ENCODE data around the gene DICER1.

DICER1 gene

GRCh38 chr14:95075789-95076188 is 81.5 kb downstream of the DICER1 start:
- DNase-seq, result no peak

- DNase-seq, result no peak
Observed at GRCh38 chr14:95073947-95074346, 83.4 kb downstream of the DICER1 start.

GRCh38 chr14:95072310-95072905 is 84.9 kb downstream of the DICER1 start:
- no peak for DNase-seq

DNA sequence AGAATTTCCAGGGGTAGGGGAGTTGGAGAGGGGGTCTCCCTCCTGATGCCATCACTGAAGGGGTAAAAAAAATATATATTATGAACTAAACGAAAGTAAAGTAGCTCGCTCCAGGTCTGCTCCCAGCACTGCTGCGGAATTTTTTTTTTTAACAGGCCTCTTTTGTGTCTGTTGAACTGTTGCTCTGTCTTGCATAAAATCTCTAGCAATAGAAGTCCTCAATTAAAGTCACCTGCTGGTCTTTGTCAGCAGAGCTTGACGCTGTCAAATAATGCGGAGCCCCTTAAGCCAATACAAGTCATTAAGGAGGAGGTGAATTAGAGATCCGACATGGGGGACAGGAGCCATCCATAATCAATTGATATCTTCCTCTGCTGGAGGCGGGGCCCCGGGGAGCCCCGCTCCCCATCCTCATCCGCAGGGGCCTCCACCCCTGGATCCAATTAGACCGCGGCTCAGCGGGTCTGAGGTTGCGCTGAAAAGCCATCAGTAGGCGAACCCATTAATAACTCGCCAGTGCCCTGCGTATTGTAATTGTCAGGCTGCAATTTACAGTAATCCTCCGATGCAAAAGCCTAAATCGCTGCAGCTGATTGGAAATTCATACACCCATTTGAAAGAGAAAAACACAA is 85.6 kb downstream of the DICER1 start:
- no peak for DNase-seq

DNA sequence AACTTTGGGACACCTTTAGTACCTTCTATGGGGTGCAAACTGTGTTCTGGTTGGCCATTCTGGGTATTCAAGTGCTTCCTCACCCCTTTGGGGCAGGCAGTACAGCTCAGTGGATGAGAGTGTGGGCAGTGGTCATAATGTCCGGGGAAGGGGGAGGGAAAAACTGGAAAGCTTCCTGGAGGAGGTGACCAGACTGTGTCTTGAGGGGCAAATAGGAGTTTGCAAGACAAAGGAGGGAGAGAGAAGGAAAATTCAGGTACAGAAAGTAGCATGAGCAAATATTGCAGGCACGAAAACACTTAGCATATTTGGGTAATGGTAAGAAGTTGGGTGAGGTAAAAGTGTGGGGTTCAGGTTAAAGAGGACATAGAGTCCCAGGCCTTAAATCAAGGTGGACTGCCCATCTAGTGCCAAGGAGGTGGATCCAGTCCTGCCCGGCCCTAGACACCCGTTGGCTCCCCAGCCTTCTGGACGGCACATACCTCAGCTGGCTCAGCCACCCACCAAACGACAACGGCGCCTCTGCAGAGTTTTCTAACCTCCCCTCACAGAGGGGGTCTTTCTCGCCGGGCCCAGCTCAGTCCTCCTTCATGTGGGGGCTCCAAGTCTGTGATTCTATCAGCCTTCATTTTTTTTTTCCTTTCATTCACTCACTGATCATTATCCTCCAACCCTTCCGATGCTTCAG is 86.4 kb downstream of the DICER1 start:
- DNase-seq, result no peak

- no peak for DNase-seq
Observed at GRCh38 chr14:95069547-95069946, 87.8 kb downstream of the DICER1 start.

DNA sequence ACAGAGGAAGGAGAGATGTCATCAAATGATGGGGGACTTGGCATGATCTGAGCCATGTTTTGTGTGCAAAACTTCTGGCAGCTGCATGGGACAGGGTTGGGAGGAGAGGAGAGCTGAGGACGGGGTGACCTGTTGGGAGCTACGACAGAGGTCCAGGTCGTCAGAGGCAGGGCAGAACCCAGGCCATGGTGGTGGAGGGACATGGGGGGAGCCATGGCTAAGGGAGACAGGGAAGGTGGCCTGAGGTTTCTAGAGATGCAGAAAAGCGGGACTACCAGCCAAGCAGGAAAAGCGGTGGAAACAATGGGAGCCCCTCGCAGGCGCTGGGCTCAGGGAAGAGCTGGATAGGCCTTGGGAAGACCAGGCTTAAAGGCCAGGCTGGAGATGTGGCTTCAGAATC is 88.3 kb downstream of the DICER1 start:
- no peak for DNase-seq

GRCh38 chr14:95068521-95068920 is 88.8 kb downstream of the DICER1 start:
- DNase-seq, result no peak

GRCh38 chr14:95068080-95068479 is 89.2 kb downstream of the DICER1 start:
- no peak for DNase-seq

DNA sequence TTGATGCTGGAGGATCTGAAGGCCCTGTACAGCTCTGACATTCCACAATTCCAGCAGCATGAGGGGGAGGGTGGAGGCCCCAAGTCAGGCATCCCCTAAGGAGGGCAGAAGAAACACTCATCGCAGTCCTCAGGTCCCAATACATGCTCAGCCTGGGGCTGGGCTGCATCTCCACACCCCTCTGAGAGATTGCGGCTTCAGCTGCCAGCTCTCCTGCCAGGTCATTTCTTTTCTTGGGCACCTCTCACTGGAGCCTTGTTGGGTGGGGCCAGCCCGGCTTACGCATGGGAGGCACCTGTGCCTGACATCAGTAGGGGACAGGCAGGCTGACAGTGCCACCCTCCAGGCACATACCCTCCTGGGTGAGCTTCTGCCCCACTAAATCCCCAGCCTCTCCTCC is 89.8 kb downstream of the DICER1 start:
- no peak for DNase-seq

GRCh38 chr14:95066427-95066986 is 90.8 kb downstream of the DICER1 start:
- no peak for DNase-seq

DNA sequence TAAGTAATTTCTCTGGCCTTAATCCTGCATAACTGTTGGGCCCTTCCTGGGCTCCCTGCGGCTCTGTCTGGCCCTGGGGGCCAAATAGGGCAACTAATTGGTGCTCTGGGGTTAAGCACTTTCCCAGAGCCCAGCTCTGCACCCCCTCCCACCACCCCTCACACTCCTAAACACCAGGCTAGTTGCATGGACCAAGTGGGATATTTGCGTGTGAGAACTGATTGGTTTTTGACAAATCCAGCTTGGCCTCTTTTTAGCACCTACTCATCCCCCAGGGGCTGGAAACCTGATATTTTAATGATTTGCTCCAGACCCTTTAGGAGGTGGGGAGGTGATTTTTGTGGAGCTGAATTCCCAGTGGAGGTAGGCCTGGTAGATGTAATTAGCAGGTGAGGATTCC is 91.9 kb downstream of the DICER1 start:
- DNase-seq, result no peak

- DNase-seq, result no peak
Observed at GRCh38 chr14:95064734-95065133, 92.6 kb downstream of the DICER1 start.

GRCh38 chr14:95064256-95064655 is 93.1 kb downstream of the DICER1 start:
- DNase-seq, result no peak

GRCh38 chr14:95063391-95063790 is 93.9 kb downstream of the DICER1 start:
- DNase-seq, result no peak

GRCh38 chr14:95062946-95063345 is 94.4 kb downstream of the DICER1 start:
- no peak for DNase-seq

DNA sequence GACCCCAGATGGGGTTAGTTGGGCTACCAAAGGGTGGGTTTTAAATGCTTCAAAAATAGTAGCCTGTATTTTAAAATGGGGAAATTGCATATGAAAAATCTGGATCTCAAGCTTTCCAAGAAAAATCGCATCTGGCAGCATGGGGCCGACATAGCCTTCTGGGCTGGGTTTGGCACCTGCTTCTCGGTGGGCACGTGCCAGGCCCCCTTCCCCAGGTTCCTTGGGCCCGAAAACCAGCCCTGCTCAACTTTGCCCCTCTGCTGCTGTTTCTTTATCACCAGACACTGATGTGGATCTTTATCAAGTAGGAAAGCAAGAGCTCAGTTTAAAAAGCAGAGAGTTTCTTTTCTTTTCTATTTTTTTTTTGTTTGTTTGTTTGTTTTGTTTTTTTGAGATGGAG is 95.1 kb downstream of the DICER1 start:
- no peak for DNase-seq

GRCh38 chr14:95061317-95062093 is 95.8 kb downstream of the DICER1 start:
- no peak for DNase-seq

GRCh38 chr14:95059126-95059525 is 98.2 kb downstream of the DICER1 start:
- no peak for DNase-seq

- DNase-seq, result no peak
Observed at GRCh38 chr14:95058491-95058890, 98.8 kb downstream of the DICER1 start.

GRCh38 chr14:95057851-95058250 is 99.5 kb downstream of the DICER1 start:
- DNase-seq, result no peak

- DNase-seq, result no peak
Observed at GRCh38 chr14:95057147-95057546, 100.2 kb downstream of the DICER1 start.

GRCh38 chr14:95056476-95056875 is 100.9 kb downstream of the DICER1 start:
- DNase-seq, result no peak
